ENCODE measurements around the gene TVP23C. TPM values are rescaled to one million over a fixed set of nuclear protein-coding genes. Genes with fewer than 3 reads are reported as not detected.

The TVP23C gene
- total and polyA plus RNA-seq, 2 of the 8 experiments (the other 6 are each of a cell fraction or from before 2014, with no cell fraction given): 2.9 to 9.6 TPM

DNA sequence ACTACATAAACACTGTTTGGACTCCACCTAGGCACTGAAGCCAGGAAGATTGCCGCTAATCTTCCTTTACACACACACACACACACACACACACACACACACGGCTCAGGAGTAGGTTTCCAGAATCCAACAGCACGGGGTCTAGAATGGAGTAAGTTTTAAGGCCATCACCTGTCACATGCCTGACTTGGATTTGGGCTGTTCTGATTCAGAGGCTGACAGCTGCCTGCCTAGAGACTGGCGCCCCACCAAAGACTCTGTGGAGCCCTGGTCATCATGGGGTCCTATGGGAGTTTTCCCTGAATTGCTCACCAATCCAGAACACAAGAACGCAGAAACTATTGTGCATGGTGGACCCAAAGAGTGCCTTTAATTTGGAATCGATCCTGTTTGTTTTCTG, 106.8 kb downstream of the TVP23C start:
- POLR2A ChIA-PET (ENCODE audit: partially characterized antibody): interaction anchor here (0.7 kb wide), 1 partner anchor 11 kb away, joined by 4 read pairs; no protein-coding TSS in a partner anchor
- H3K4me2 ChIP-seq (ENCODE audit: insufficient read depth in 1 of 2, low read depth in 2 of 2, low read length in 2 of 2): no peak overlapping the region

More for the DNA sequence above, 106.8 kb downstream of the TVP23C start:
- Histone ChIP-seq H3K23me2 (ENCODE audit: low read depth, low read length) (no peaks in the 10 kb centered on the region; the same call in 1 of the 2 replicates), H3K36me3 (ENCODE audit: control insufficient read depth in 2 of 4, insufficient read depth in 4 of 4, low read length in 3 of 4) (peaks cover 0 to 6% (median 1%) of the 10 kb centered on the region in 4 experiments; a peak in 5 of 8 replicates), H3K23ac (ENCODE audit: insufficient read length) (no peak overlapping the region), H2BK12ac (ENCODE audit: low read depth, low read length) (no peak overlapping the region), H2AFZ (ENCODE audit: low read length) (no peak overlapping the region), H2BK5ac (ENCODE audit: low read depth, low read length) (no peak overlapping the region), H3K4me1 (replicated peaks in 1 of 4; ENCODE audit: control insufficient read depth in 3 of 4, insufficient read depth in 4 of 4, low read length in 3 of 4) (no peaks in the 10 kb centered on the region), H3K79me1 (ENCODE audit: low read depth, low read length) (no peaks in the 10 kb centered on the region; the same call in 1 of the 2 replicates), H3K9ac (replicated peaks in 1 of 4; ENCODE audit: extremely low read depth in 1 of 4, low read depth in 3 of 4, low read length in 3 of 4) (no peak overlapping the region), H3K27me3 (replicated peaks in 1 of 4; ENCODE audit: control insufficient read depth in 3 of 4, extremely low read depth in 1 of 4, insufficient read depth in 3 of 4, low read length in 3 of 4) (no peaks in the 10 kb centered on the region), H3K56ac (replicated peaks; ENCODE audit: insufficient read length, low read depth, low read length) (no peak overlapping the region), H3K4me3 (ENCODE audit: extremely low read depth in 1 of 4, insufficient read depth in 2 of 4, low read depth in 3 of 4, low read length in 4 of 4) (no peak overlapping the region), H3K9me3 (ENCODE audit: insufficient read depth in 2 of 2, low read depth in 1 of 2, low read length in 1 of 2) (peaks cover 3% of the 10 kb centered on the region in 2 experiments; a peak in 1 of 4 replicates), H3K79me2 (ENCODE audit: control insufficient read depth in 1 of 2, insufficient read depth in 2 of 2, low read length in 2 of 2) (no peaks in the 10 kb centered on the region), H2BK120ac (replicated peaks; ENCODE audit: low read depth, low read length) (no peak overlapping the region), H3K27ac (ENCODE audit: low read depth, low read length) (no peak overlapping the region), H4K5ac (ENCODE audit: insufficient read length, low read depth, low read length) (no peak overlapping the region), H3K18ac (ENCODE audit: extremely low read depth, low read length) (no peak overlapping the region), H2BK20ac (ENCODE audit: low read length) (no peak overlapping the region), H2BK15ac (ENCODE audit: low read length) (no peak overlapping the region), H3K4ac (replicated peaks; ENCODE audit: insufficient read length, low read depth, low read length) (no peak overlapping the region), H4K20me1 (replicated peaks in 1 of 2; ENCODE audit: control insufficient read depth in 1 of 2, insufficient read depth in 2 of 2, low read length in 2 of 2) (no peaks in the 10 kb centered on the region), H4K91ac (replicated peaks; ENCODE audit: insufficient read length, low read length) (no peak overlapping the region), H4K8ac (ENCODE audit: extremely low read depth, insufficient read depth, low read length) (no peak overlapping the region), H2AK5ac (ENCODE audit: low read depth, low read length) (no peak overlapping the region), H3K14ac (ENCODE audit: insufficient read length) (no peak overlapping the region)
- TF ChIP-seq POLR2AphosphoS5 (IDR thresholded peaks at IDR 0.05; ENCODE audit: low read depth, low read length) (no peak), NRF1 (IDR thresholded peaks at IDR 0.05; ENCODE audit: low read depth, low read length) (no peak), KDM1A (IDR thresholded peaks at IDR 0.05; ENCODE audit: borderline replicate concordance, low read length) (no peak), KDM4A (IDR thresholded peaks at IDR 0.05; ENCODE audit: low read depth, low read length, severe bottlenecking) (no peak), TCF12 (IDR thresholded peaks at IDR 0.05; ENCODE audit: low read depth, low read length) (no peak), CHD1 (IDR thresholded peaks at IDR 0.05; ENCODE audit: low read depth, low read length) (no peak)
- TF ChIP-seq, protein P1, sequence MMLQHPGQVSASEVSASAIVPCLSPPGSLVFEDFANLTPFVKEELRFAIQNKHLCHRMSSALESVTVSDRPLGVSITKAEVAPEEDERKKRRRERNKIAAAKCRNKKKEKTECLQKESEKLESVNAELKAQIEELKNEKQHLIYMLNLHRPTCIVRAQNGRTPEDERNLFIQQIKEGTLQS (IDR thresholded peaks at IDR 0.05; ENCODE audit: insufficient read depth, low read depth, low read length): no peak
- CTCF ChIA-PET (ENCODE audit: partially characterized antibody): interaction anchor here (0.6 to 3.6 kb wide), 11 partner anchors 10 to 227 kb away, joined by 3 to 26 read pairs (median 4); no protein-coding TSS in a partner anchor
- no peak for FAIRE-seq
- 86% methylated on average over 6 of the region's 6 CpGs; no CpG with 5 or more reads in 1 of the 2 experiments for WGBS, 2 experiments (ENCODE audit: extremely low coverage in 1 of 2, insufficient coverage in 1 of 2, insufficient read length in 1 of 2, insufficient replicate concordance in 2 of 2, low coverage in 1 of 2, low lambda C conversion rate in 2 of 2, missing lambda C conversion rate in 1 of 2)
- DNase-seq (ENCODE audit: low read depth in 1 of 2, low spot score in 2 of 2): no peak
